Coronary artery (tissue), 2 donors: Measurements from ENCODE around the gene KIF1B.

Experiments used
- DNase-seq: peaks from one replicate; pipeline ENCODE4 v3.0.0-alpha.2; 2017; ENCODE audit warnings: low spot score
- H3K27ac ChIP-seq, 2 donors: fragments of 200-600 bp; sonication (generic); one replicate each; pipeline ENCODE4 v1.5.1; 2016 to 2019
- H3K4me3 ChIP-seq: fragments of 200-600 bp; sonication (generic); 2 replicates; pipeline ENCODE4 v1.5.1; 2016; ENCODE audit warnings: mild to moderate bottlenecking, moderate library complexity
- TF ChIP-seq, protein P1 (sequence below): fragments of 200-600 bp; sonication (generic); IDR thresholded peaks from one replicate; pipeline ENCODE4 v1.5.1; 2019; ENCODE audit warnings: antibody characterized with exemption

KIF1B gene

DNA sequence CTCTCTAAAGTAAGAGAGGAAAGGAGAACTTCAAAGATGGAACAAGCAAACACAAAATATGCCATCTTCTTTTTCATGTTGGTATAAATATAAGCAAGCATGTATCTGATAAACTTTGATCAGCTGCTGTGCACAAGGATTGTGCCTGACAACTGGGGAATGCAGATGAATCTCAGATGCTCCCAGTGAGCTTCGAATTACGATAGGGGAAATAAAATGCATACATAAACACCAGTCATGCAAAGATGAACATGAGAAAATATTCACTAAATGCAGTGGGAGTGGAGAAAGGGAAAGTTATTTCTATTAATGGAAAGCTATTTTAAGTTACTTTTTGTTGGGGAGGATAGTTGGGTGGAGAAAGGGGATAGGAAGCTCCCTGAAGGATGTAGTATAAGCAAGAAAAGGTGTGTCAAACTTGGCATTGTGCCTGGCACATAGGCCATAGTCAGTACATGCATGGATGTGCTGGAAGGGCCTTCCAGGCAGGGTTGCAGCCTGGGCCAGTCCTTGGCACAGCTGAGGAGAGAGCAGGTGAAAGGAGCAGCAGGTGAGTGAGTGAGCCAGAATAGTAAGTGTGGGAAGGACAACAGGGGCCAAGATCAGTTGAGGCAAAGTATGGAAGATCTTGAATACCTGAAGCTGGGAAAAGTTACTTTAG, 130.7 kb downstream of the KIF1B start:
- no peak overlapping the region for H3K4me3 ChIP-seq
- no peak overlapping the region for H3K27ac ChIP-seq
- TF ChIP-seq, protein P1, sequence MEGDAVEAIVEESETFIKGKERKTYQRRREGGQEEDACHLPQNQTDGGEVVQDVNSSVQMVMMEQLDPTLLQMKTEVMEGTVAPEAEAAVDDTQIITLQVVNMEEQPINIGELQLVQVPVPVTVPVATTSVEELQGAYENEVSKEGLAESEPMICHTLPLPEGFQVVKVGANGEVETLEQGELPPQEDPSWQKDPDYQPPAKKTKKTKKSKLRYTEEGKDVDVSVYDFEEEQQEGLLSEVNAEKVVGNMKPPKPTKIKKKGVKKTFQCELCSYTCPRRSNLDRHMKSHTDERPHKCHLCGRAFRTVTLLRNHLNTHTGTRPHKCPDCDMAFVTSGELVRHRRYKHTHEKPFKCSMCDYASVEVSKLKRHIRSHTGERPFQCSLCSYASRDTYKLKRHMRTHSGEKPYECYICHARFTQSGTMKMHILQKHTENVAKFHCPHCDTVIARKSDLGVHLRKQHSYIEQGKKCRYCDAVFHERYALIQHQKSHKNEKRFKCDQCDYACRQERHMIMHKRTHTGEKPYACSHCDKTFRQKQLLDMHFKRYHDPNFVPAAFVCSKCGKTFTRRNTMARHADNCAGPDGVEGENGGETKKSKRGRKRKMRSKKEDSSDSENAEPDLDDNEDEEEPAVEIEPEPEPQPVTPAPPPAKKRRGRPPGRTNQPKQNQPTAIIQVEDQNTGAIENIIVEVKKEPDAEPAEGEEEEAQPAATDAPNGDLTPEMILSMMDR, result no peak
- no peak for DNase-seq

DNA sequence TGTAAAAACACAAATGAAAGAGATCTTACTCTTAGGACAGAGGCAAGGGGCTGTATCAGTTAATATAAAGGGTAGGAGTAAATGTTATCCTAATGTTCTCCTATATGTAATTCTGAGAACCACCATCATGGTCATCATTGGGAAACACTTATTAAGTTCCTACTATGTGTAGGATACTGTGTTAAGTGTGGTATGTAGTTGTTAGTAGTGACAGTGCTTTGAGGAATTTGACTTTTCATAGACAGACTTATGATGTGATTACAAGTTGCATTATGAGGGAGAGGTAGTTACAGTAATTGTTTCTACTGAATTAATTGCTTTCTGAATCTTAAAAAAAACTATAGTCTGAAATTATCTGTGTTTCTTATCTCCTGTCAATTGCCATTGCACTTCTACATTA, 136.7 kb downstream of the KIF1B start:
- Histone ChIP-seq H3K4me3 (no peak overlapping the region), H3K27ac (no peak overlapping the region)
- DNase-seq, result no peak
- TF ChIP-seq, protein P1, result no peak

DNA sequence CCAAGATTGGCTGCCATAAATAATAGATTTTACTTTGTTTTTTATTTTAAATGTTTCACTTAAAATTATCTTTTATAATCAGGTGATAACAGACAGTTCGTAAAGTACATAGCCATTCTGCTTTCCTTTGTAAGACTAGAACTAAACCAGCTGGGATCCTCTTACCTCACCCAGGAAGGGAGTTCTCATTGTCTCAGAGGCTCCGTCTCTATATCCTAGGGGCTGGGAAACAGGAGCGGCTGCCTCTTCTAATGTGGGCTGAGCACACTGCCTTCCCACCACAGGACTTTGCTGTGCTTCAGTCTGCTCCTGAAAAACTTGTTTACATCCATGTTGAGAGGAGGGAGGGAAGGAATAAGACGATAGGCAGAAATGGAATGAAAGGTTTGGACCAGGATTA, 142.9 kb downstream of the KIF1B start:
- Histone ChIP-seq H3K27ac (no peak overlapping the region), H3K4me3 (no peak overlapping the region)
- TF ChIP-seq, protein P1, result no peak
- no peak for DNase-seq

DNA sequence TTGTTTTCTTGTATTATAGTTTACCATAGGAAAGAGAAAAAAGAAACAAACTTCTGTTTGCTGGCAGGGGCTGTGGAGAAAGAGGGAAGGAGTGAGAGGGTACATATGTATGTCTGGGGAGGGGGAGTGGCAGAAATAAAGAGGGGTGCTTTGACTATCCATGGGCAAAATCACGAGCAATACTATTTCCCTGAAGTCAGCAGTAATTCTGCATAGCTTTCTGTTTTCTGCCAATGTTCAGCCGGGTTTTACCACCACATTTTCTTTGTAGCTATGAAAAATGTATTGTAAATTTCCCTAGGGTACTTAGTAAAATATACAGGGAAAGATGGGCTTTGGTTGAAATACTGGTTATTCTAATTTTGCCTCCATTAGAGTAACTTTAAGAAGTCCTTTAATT, 143.3 kb downstream of the KIF1B start:
- TF ChIP-seq, protein P1, result no peak
- DNase-seq, result no peak
- H3K27ac ChIP-seq, result no peak overlapping the region

DNA sequence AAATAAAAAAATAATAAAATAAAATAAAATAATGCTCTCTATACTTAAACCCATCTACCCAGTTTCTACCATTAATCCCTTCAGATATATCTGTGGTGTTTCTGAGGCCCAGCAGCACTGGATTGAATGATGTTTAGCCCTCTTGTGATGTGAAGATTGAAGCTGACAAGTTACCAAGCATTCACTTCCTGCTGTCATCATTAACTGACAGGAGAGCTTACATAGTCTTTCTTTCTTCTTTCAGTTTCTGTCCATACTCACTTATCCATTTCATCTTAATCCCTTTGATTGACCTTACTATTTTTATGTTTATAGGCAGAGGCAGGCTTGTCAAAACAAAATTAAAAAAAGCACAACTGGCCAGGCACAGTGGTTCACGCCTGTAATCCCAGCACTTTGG, 149.7 kb downstream of the KIF1B start:
- no peak overlapping the region for H3K27ac ChIP-seq
- TF ChIP-seq, protein P1, result no peak
- DNase-seq, result no peak
- H3K4me3 ChIP-seq, result no peak overlapping the region

More for the DNA sequence above, 143.3 kb downstream of the KIF1B start:
- no peak overlapping the region for H3K4me3 ChIP-seq

DNA sequence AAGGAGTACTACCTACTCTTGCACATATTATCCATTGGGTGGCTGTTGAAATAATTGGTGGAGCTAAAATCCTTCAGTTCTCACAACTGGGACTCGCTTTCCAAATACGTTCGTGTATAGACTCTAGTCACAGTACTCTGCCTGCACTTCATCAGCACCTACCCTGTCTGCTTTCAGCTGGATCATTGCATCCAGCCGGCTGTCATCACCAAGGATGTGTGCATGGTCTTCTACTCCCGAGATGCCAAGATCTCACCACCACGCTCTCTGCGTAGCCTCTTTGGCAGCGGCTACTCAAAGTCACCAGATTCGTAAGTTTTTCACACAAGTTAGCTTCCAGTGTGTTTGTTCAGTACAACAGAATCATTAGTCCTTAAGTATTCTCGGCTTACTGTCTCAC, 151.1 kb downstream of the KIF1B start:
- DNase-seq, result no peak
- H3K27ac ChIP-seq, result no peak overlapping the region
- H3K4me3 ChIP-seq, result no peak overlapping the region
- TF ChIP-seq, protein P1, result no peak

DNA sequence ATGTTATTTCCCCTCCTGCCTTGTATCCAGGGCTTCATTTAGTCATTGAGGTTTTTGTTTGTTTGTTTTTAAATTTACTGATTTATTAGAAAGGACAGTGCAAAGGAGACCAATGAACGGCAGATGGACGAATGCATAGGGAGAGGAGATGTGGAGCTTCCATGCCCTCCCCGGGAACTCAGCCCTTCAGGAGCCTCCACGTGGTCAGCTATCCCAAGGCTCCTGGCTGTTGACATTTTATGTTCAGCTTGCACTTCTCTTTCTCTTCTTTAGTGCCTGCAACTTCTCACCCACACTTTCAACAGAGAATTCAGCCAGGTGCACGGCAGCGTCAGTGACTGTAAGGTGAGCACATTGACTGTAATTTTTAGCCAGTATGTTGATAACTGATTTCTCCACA, 157.8 kb downstream of the KIF1B start:
- Histone ChIP-seq H3K4me3 (no peak overlapping the region), H3K27ac (no peak overlapping the region)
- TF ChIP-seq, protein P1, result no peak
- DNase-seq, result no peak
